ENCODE measurements around the gene PAQR9.
"Not testable (repeated sequence)": the region's sequence is repeated elsewhere in the genome, so short reads cannot be mapped to it uniquely, and the experiment has no call there.

Gene PAQR9

GRCh38 chr3:142992323-142992722 lies 28.8 kb upstream of the PAQR9 start:
- no peak for DNase-seq (ENCODE audit: low spot score)
- TF ChIP-seq CTCF (IDR thresholded peaks at IDR 0.05): no peak

GRCh38 chr3:142990721-142991120 lies 27.2 kb upstream of the PAQR9 start:
- TF ChIP-seq CTCF (IDR thresholded peaks at IDR 0.05): no peak
- no peak for DNase-seq (ENCODE audit: low spot score)
- no peak overlapping the region for H3K4me3 ChIP-seq

More at GRCh38 chr3:142992323-142992722, 28.8 kb upstream of the PAQR9 start:
- no peak overlapping the region for H3K27ac ChIP-seq
- H3K4me3 ChIP-seq: no peak overlapping the region

GRCh38 chr3:142988826-142989225 lies 25.4 kb upstream of the PAQR9 start:
- H3K27ac ChIP-seq; DNase-seq (ENCODE audit: low spot score); H3K4me3 ChIP-seq: not testable (repeated sequence)

More at GRCh38 chr3:142990721-142991120, 27.2 kb upstream of the PAQR9 start:
- no peak overlapping the region for H3K27ac ChIP-seq

GRCh38 chr3:142988221-142988620 lies 24.7 kb upstream of the PAQR9 start:
- not testable (repeated sequence) for H3K27ac ChIP-seq; DNase-seq (ENCODE audit: low spot score); H3K4me3 ChIP-seq

- no peak for TF ChIP-seq CTCF (IDR thresholded peaks at IDR 0.05)
- no peak for DNase-seq (ENCODE audit: low spot score)
- no peak overlapping the region for H3K4me3 ChIP-seq
- no peak overlapping the region for H3K27ac ChIP-seq
Observed at GRCh38 chr3:142987707-142988106, 24.2 kb upstream of the PAQR9 start.

GRCh38 chr3:142987080-142987700 lies 23.7 kb upstream of the PAQR9 start:
- peak; percentile 37 for TF ChIP-seq CTCF (IDR thresholded peaks at IDR 0.05)
- H3K4me3 ChIP-seq: no peak overlapping the region
- no peak overlapping the region for H3K27ac ChIP-seq
- no peak for DNase-seq (ENCODE audit: low spot score)

- TF ChIP-seq CTCF (IDR thresholded peaks at IDR 0.05): no peak
- H3K27ac ChIP-seq: no peak overlapping the region
- no peak overlapping the region for H3K4me3 ChIP-seq
- DNase-seq (ENCODE audit: low spot score): no peak
Observed at GRCh38 chr3:142984255-142984654, 20.8 kb upstream of the PAQR9 start.

GRCh38 chr3:142983318-142983717 lies 19.8 kb upstream of the PAQR9 start:
- H3K4me3 ChIP-seq: no peak overlapping the region
- TF ChIP-seq CTCF (IDR thresholded peaks at IDR 0.05): no peak
- H3K27ac ChIP-seq: no peak overlapping the region
- no peak for DNase-seq (ENCODE audit: low spot score)
